Psoas muscle (tissue), 8 donors: ENCODE results near the gene HIPK4. TPM values are rescaled to one million over a fixed set of nuclear protein-coding genes. Genes with fewer than 3 reads are reported as not detected.

Experiments used
- ATAC-seq, 4 donors: fragments of 200-7000 bp; cut with Tn5 transposase; one replicate each; pipeline ENCODE4 v1.9.1; 2020; ENCODE audit warnings: moderate library complexity in 3 of 4, mild to moderate bottlenecking in 2 of 4
- DNase-seq, 2 donors: peaks; one replicate each; pipeline ENCODE4 v3.0.0-alpha.2; 2020
- H3K27ac ChIP-seq: fragments of 200-600 bp; one replicate; pipeline ENCODE4 v1.8.0; 2022
- H3K27me3 ChIP-seq, 3 donors: fragments of 200-600 bp in 1 of 3; one replicate each; pipeline versions ENCODE4 v1.6.1 to v1.8.0; 2013 to 2022; ENCODE audit warnings: low read length in 2 of 3, mild to moderate bottlenecking in 2 of 3, moderate library complexity in 1 of 3; ENCODE audit not compliant: insufficient read depth in 3 of 3
- H3K36me3 ChIP-seq, 2 donors: fragments of 200-600 bp in 1 of 2; one replicate each; pipeline versions ENCODE4 v1.6.1 to v1.8.0; 2013 to 2022; ENCODE audit warnings: low read depth in 1 of 2, mild to moderate bottlenecking in 1 of 2, moderate library complexity in 1 of 2; ENCODE audit not compliant: insufficient read depth in 1 of 2
- H3K4me1 ChIP-seq: fragments of 200-600 bp; one replicate; pipeline ENCODE4 v1.8.0; 2022
- H3K4me3 ChIP-seq: fragments of 200-600 bp; one replicate; pipeline ENCODE4 v1.8.0; 2022; ENCODE audit warnings: mild to moderate bottlenecking
- H3K9me3 ChIP-seq: fragments of 200-600 bp; one replicate; pipeline ENCODE4 v1.8.0; 2022
- CTCF ChIP-seq: fragments of 200-600 bp; IDR thresholded peaks from one replicate; pipeline ENCODE4 v1.8.0; 2022; ENCODE audit warnings: antibody characterized with exemption
- WGBS, 3 donors: extraction: QIAGEN DNeasy Blood & Tissue Kit; methylation state at CpG; one replicate each; pipeline versions ENCODE4 v1.1.6 to v1.1.7; 2013; 5-methylcytosine and 5-hydroxymethylcytosine counted together
- intact Hi-C, 2 donors: fragments of 100-400 bp; cut with DNase I; formaldehyde crosslinking; loops; one replicate each; pipeline versions ENCODE4 v1.11.0 to v1.14.2; 2022
- polyA plus RNA-seq, 3 donors: library from polyadenylated mRNA; stranded (reverse); fragments of 200-250 nt; gene quantifications; one replicate each; pipeline ENCODE4 v1.2.3, GENCODE V29; 2013
- total RNA-seq, 4 donors: library from RNA; stranded (reverse); fragmentation: NEBNext Ultra II Directional in 2 of 4; extraction: Animal tissue kit (Norgen Biotek cat#: 25700) in 2 of 4; gene quantifications; one replicate each; pipeline versions ENCODE4 v1.2.1 to v1.2.4, GENCODE V29; 2021 to 2023
- donor health status: healthy with polysubstance abuse.
- donor health status: DM: no; HTN: no; CAD: no; lungs with moderate emphysema.
- donor health status: Bipolar disorder and iron deficiency.
- donor health status: healthy.
- donor health status: DM: yes; HTN: yes; CAD: no.
- donor health status: DM: no; HTN: no; CAD: no.
- donor health status: DM: no; HTN: no; CAD: no.
- donor health status: DM: yes; HTN: yes; CAD: no.

The HIPK4 gene
- total and polyA plus RNA-seq, 7 donors = 0.03 to 0.11 (median 0.08) TPM; not detected in 4

- no peaks in the 10 kb centered on the region for H3K27me3 ChIP-seq
- no peak for ATAC-seq
- WGBS, 3 donors = 60 to 81% (median 73%) methylated on average over 5 of the region's 5 CpGs
- TF ChIP-seq CTCF = no peak
- no peak for DNase-seq
- H3K9me3 ChIP-seq = no peaks in the 10 kb centered on the region
- intact Hi-C loops = no loop called here
- H3K4me3 ChIP-seq = no peak overlapping the region
- H3K36me3 ChIP-seq = peaks cover 0 to 21% of the 10 kb centered on the region in 2 donors
- no peak overlapping the region for H3K27ac ChIP-seq
- peaks cover 32% of the 10 kb centered on the region for H3K4me1 ChIP-seq
Observed at GRCh38 chr19:40419066-40419612, 29.2 kb upstream of the HIPK4 start.

- no peak for ATAC-seq
- WGBS, 3 donors = 82 to 91% (median 85%) methylated on average over 3 of the region's 3 CpGs
- Histone ChIP-seq H3K4me3 (no peak overlapping the region), H3K36me3 (peaks cover 0 to 12% of the 10 kb centered on the region in 2 donors), H3K4me1 (peaks cover 21% of the 10 kb centered on the region), H3K9me3 (no peaks in the 10 kb centered on the region), H3K27me3 (no peaks in the 10 kb centered on the region), H3K27ac (peak overlapping the region; percentile 77)
- no peak for TF ChIP-seq CTCF
- no peak for DNase-seq
- intact Hi-C loops = no loop called here
Observed at GRCh38 chr19:40418040-40418439, 28.1 kb upstream of the HIPK4 start.

GRCh38 chr19:40417643-40417981, 27.6 kb upstream of the HIPK4 start:
- peaks cover 0 to 8% of the 10 kb centered on the region in 2 donors for H3K36me3 ChIP-seq
- peak overlapping the region; percentile 77 for H3K27ac ChIP-seq
- intact Hi-C loops = no loop called here
- H3K9me3 ChIP-seq = no peaks in the 10 kb centered on the region
- TF ChIP-seq CTCF = no peak
- ATAC-seq (no peak), DNase-seq (peak in 1 of 2 donors; percentile 10)
- H3K4me3 ChIP-seq = no peak overlapping the region
- peaks cover 16% of the 10 kb centered on the region for H3K4me1 ChIP-seq
- no peaks in the 10 kb centered on the region for H3K27me3 ChIP-seq
- 44 to 53% (median 52%) methylated on average over 4 of the region's 4 CpGs for WGBS, 3 donors

- DNase-seq (peak; percentile 60 to 80), ATAC-seq (no peak)
- H3K27ac ChIP-seq = peak overlapping the region; percentile 77
- H3K36me3 ChIP-seq = peaks cover 0 to 3% of the 10 kb centered on the region in 2 donors
- intact Hi-C loops = no loop called here
- no peaks in the 10 kb centered on the region for H3K9me3 ChIP-seq
- WGBS, 3 donors = 44 to 56% (median 46%) methylated on average over 16 of the region's 16 CpGs
- H3K4me3 ChIP-seq = no peak overlapping the region
- TF ChIP-seq CTCF = no peak
- no peaks in the 10 kb centered on the region for H3K27me3 ChIP-seq
- H3K4me1 ChIP-seq = peaks cover 13% of the 10 kb centered on the region
Observed at GRCh38 chr19:40416918-40417642, 27.1 kb upstream of the HIPK4 start.
